PC-3 (cell line): ENCODE data around the gene PRSS36. TPM values are rescaled to one million over a fixed set of nuclear protein-coding genes. Genes with fewer than 3 reads are reported as not detected.

Source experiments
- ATAC-seq: fragments of 200-7000 bp; cut with Tn5 transposase; 2 replicates; pipeline ENCODE4 v1.9.1; 2020; ENCODE audit warnings: mild to moderate bottlenecking, moderate library complexity
- BruUV-seq: library from RNA; stranded (reverse); fragments of 400-500 nt; replicated peaks from 2 replicates; lab custom pipeline; 2021; lab: Mats Ljungman, UMichigan
- CTCF ChIA-PET: fragments of 300-600 bp; sonication (Branson Sonifier 250); formaldehyde crosslinking; loops from one replicate; lab custom pipeline; 2022; ENCODE audit warnings: antibody characterized with exemption; lab: Charles Lee
- POLR2A ChIA-PET: fragments of 300-600 bp; sonication (Branson Sonifier 250); formaldehyde crosslinking; loops from one replicate; lab custom pipeline; 2022; ENCODE audit warnings: antibody characterized with exemption; ENCODE audit not compliant: unreplicated experiment; lab: Charles Lee
- DNase-seq: peaks from one replicate; pipeline ENCODE4 v3.0.0-alpha.2; 2015
- H2AFZ ChIP-seq: fragments of 300-600 bp; sonication (generic); 2 replicates; pipeline ENCODE4 v1.6.0; 2016; ENCODE audit warnings: antibody characterized with exemption, low read length
- H3F3A ChIP-seq: fragments of 300-600 bp; sonication (generic); one replicate; pipeline ENCODE4 v1.6.0; 2017; ENCODE audit warnings: antibody characterized with exemption, low read length, control low read depth, mild to moderate bottlenecking; ENCODE audit not compliant: unreplicated experiment
- H3K27ac ChIP-seq: fragments of 300-600 bp; sonication (generic); 2 replicates; pipeline ENCODE4 v1.5.1; 2016; ENCODE audit warnings: mild to moderate bottlenecking, low read length
- H3K27me3 ChIP-seq: fragments of 300-600 bp; sonication (generic); 2 replicates; pipeline ENCODE4 v1.6.1; 2016; ENCODE audit warnings: low read length, mixed read lengths
- H3K36me3 ChIP-seq: fragments of 300-600 bp; sonication (generic); 2 replicates; pipeline ENCODE4 v1.6.1; 2016; ENCODE audit warnings: low read depth, mixed run types, low read length, mixed read lengths
- H3K4me1 ChIP-seq: fragments of 300-600 bp; sonication (generic); 2 replicates; pipeline ENCODE4 v1.5.1; 2016; ENCODE audit warnings: low read length; ENCODE audit not compliant: insufficient read depth
- H3K4me2 ChIP-seq: fragments of 300-600 bp; sonication (generic); 2 replicates; pipeline ENCODE4 v1.6.0; 2016; ENCODE audit warnings: low read length
- H3K4me3 ChIP-seq: fragments of 300-600 bp; sonication (generic); 2 replicates; pipeline ENCODE4 v1.5.1; 2016; ENCODE audit warnings: mild to moderate bottlenecking, low read length, mixed read lengths
- H3K79me2 ChIP-seq: fragments of 300-600 bp; sonication (generic); 2 replicates; pipeline ENCODE4 v1.6.1; 2017; ENCODE audit warnings: low read length, mixed read lengths
- H3K9ac ChIP-seq: fragments of 300-600 bp; sonication (generic); 2 replicates; pipeline ENCODE4 v1.6.0; 2016; ENCODE audit warnings: mild to moderate bottlenecking, low read length
- H3K9me2 ChIP-seq: fragments of 300-600 bp; sonication (generic); replicated peaks from 2 replicates; pipeline ENCODE4 v1.6.1; 2016; ENCODE audit warnings: mixed run types, low read length, mixed read lengths
- H3K9me3 ChIP-seq: fragments of 300-600 bp; sonication (generic); 2 replicates; pipeline ENCODE4 v1.6.1; 2016; ENCODE audit warnings: low read length, mixed read lengths
- H4K20me1 ChIP-seq: fragments of 300-600 bp; sonication (generic); 2 replicates; pipeline ENCODE4 v1.6.1; 2016; ENCODE audit warnings: low read length, mixed read lengths
- CTCF ChIP-seq: fragments of 300-600 bp; sonication (generic); conservative IDR thresholded peaks from 2 replicates; pipeline ENCODE4 v1.5.1; 2017; ENCODE audit warnings: antibody characterized with exemption, low read depth, mild to moderate bottlenecking, low read length
- EZH2 ChIP-seq: fragments of 300-600 bp; sonication (generic); IDR thresholded peaks from one replicate; pipeline ENCODE4 v1.6.1; 2017; ENCODE audit warnings: antibody characterized with exemption, mild to moderate bottlenecking, low read length; ENCODE audit not compliant: unreplicated experiment
- EZH2phosphoT487 ChIP-seq: fragments of 300-600 bp; sonication (generic); IDR thresholded peaks from 2 replicates; pipeline ENCODE4 v1.6.1; 2018; ENCODE audit warnings: mild to moderate bottlenecking, antibody characterized with exemption, low read length, borderline replicate concordance
- intact Hi-C: fragments of 100-400 bp; cut with micrococcal nuclease; formaldehyde crosslinking; loops from 2 replicates; pipeline ENCODE4 v1.9.0; 2023
- total RNA-seq: library from RNA; depleted of rRNA; stranded (reverse); fragments of >200 nt; gene quantifications from 2 replicates; pipeline ENCODE4 v1.2.3, GENCODE V29; 2014

Gene PRSS36
- total RNA-seq, 1 experiment from 2014 or later, result 0.51 TPM

GRCh38 chr16:31111881-31112466 is 37.9 kb downstream of the PRSS36 start:
- TF ChIP-seq CTCF, result no peak
- TF ChIP-seq EZH2phosphoT487, result no peak
- no peak for TF ChIP-seq EZH2
- H3K27me3 ChIP-seq, result no peaks in the 10 kb centered on the region
- H3K9me3 ChIP-seq, result no peaks in the 10 kb centered on the region
- H4K20me1 ChIP-seq, result no peaks in the 10 kb centered on the region
- H3K9ac ChIP-seq, result no peak overlapping the region
- POLR2A ChIA-PET, result interaction anchor here (0.6 kb wide), 1 partner anchor 69 kb away, joined by 3 read pairs; no protein-coding TSS in a partner anchor
- no peaks in the 10 kb centered on the region for H3F3A ChIP-seq
- no peak for DNase-seq
- peaks cover 23% of the 10 kb centered on the region for H3K4me1 ChIP-seq
- no peak overlapping the region for H2AFZ ChIP-seq
- CTCF ChIA-PET, result no interaction called here
- no peak overlapping the region for H3K4me2 ChIP-seq
- intact Hi-C loops, result no loop called here
- no peak overlapping the region for H3K27ac ChIP-seq
- peaks cover 19% of the 10 kb centered on the region for H3K79me2 ChIP-seq
- no TSS peak for BruUV-seq
- no peak overlapping the region for H3K4me3 ChIP-seq
- H3K9me2 ChIP-seq, result no peaks in the 10 kb centered on the region
- no peak for ATAC-seq
- H3K36me3 ChIP-seq, result peaks cover 9% of the 10 kb centered on the region; the same call in 1 of the 2 replicates

- Histone ChIP-seq H4K20me1 (no peaks in the 10 kb centered on the region), H3K79me2 (peaks cover 15% of the 10 kb centered on the region), H3K4me3 (no peak overlapping the region), H2AFZ (no peak overlapping the region), H3K36me3 (peaks cover 9% of the 10 kb centered on the region; the same call in 1 of the 2 replicates), H3K4me1 (peaks cover 23% of the 10 kb centered on the region), H3K9me2 (no peaks in the 10 kb centered on the region), H3K9ac (no peak overlapping the region), H3K27ac (no peak overlapping the region), H3K4me2 (no peak overlapping the region), H3K9me3 (no peaks in the 10 kb centered on the region), H3K27me3 (no peaks in the 10 kb centered on the region), H3F3A (no peaks in the 10 kb centered on the region)
- no TSS peak for BruUV-seq
- intact Hi-C loops, result no loop called here
- ATAC-seq (no peak), DNase-seq (peak; percentile 41)
- POLR2A ChIA-PET, result no interaction called here
- no peak for TF ChIP-seq EZH2
- no peak for TF ChIP-seq EZH2phosphoT487
- no peak for TF ChIP-seq CTCF
- CTCF ChIA-PET, result no interaction called here
Measured at GRCh38 chr16:31110106-31111034, 39.5 kb downstream of the PRSS36 start.
